Hematopoietic multipotent progenitor cell treated with erythropoietin and hydrocortisone succinate and interleukin-3 and kit ligand, for 17 days (in vitro differentiated cells): Measurements from ENCODE around the gene NAA10.

Source experiments
- DNase-seq: peaks from one replicate; pipeline ENCODE4 v3.0.0-alpha.2; 2015; ENCODE audit warnings: low spot score

NAA10 gene

DNA sequence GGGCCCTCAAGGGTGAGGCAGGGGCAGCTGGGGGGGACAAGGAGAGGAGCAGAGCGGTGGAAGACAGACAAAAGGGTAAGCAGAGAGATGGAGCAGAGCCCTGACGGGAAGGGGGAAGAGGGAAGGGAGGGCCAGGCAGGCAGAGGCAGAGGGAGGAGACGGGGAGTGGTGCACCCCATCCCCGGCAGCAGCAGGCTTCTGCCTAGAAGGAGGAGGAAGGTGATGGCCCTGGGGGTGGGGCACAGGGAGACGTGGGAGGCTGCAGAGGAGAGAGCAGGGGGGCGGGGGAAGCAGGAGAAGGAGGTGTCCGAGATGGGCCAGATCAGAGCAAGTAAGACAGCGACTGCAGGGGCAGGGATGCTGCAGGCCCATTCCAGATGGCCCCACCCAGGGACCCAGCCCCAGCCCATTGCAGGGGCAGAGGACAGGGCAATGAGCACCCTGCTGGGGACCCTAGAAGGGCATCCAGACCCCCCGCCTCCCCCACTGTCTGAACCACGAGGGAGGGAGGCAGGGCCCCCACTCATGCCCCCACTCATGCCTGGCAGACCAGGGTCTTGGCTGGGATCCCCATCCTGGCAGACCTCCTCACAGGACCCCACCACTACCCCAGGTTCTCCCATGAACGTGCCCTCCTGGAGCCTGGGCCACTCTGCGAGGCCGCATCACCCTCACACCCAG lies 51.5 kb downstream of the NAA10 start:
- DNase-seq, result no peak

DNA sequence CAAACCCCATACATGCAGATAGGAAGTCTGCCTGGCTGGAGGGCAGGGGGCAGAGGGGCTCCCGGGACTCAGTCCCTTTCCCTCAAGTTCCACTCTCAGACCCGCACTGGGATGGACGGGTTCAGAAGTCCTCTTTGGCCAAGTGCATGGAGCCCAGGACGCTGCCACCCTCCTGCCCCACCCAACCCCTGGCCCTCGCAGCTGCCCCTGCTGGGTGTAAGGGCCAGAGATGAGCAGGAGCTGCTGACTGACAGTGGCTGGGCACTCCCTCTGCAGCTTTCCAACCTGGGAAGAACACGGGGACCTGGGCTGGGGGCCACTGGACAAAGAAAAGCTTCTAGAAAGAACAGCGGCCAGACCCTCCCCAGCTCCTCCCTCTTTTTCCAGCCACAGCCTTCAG lies 52.3 kb downstream of the NAA10 start:
- DNase-seq, result no peak

DNA sequence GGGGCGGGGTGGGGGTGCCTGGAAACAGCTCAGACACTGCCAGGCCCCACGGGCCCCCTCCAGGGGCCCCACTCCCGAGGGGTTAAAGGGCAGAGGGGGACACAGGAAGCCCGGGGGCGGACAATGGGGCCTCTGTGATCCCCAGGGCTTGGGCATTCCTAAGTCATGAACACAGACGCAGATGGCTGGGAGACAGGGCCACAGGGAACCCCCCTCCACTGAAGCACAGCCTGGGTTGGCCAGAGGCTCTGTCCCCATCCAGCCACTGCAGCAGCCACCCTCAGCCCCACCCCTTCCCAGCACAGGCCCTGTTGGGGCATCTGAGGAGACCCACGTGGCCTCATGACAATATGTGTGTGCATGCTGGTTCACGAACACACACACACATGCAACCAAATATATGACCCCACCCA lies 52.7 kb downstream of the NAA10 start:
- DNase-seq, result no peak

DNA sequence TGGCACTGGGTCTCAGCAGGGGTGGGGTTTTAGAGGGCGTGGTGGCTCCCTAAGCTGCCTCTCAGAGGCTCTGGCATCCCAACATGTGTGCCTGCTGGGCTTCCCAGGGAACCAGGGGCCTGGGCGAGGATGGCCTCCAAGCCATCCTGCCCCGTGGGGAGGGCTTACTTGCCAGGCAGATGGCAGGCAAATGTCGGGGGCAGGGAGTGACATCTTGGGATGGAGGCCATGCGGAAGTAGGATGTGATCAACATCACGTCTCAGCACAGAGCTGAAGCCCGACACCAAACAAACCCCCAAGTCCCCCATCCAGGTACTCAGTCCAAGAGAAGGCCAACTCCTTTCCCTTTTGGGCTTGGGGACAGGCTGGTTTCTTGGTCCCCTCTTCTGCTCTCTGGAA lies 53.6 kb downstream of the NAA10 start:
- DNase-seq, result no peak

DNA sequence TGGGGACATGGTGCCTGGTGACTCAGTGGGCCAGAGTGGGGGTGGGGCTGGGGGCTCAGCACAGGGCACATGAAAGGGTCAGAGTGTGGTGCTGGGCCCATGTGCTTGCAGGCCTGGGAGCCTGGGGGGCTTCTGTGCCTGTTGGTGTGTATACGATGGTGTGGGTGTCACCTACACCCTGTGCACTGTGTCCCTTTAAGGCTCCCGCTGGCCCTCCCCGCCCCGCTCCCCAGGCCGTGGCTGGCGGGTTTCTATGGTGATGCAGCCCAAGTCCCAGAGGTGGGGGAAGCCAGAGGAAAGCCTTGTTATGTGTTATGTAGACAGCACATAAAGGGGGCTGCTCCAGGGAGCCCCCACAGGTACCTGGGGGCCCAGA lies 54.4 kb downstream of the NAA10 start:
- no peak for DNase-seq

DNA sequence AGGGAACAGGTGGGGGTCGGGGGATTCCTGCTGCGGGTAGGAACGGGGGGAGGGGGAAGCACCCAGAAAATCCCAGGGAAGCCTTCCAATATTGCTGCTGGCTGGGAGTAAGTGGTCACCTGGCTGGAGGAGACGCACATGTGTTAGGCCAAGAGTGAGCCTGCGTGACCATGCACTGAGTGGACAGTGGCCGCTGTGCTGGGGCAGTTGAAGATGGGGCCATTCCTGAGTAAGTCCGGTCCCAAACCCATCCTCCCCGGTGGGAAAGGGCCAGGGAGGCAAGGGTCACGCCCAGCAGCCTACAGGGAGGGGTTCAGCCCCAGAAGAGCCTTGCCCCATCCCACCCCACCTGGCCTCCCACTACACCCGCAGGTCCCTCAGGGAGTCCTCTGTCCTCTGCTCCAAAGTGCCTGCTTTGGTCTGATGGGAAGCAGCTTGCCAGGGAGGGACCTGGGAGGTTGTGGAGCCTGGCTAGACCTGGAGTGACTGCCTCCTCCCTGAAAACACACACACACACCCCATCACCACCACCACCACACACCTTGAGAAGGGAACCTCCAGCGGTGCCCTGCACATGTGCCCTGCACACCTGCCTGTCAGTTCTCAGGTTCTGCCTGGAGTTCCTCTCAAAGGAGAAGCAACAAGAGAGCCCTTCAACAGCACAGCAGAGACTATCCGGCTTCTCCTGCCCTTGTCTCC lies 54.9 kb downstream of the NAA10 start:
- DNase-seq, result no peak
